ENCODE data around the gene ADCY1.

- TF ChIP-seq, protein P1, sequence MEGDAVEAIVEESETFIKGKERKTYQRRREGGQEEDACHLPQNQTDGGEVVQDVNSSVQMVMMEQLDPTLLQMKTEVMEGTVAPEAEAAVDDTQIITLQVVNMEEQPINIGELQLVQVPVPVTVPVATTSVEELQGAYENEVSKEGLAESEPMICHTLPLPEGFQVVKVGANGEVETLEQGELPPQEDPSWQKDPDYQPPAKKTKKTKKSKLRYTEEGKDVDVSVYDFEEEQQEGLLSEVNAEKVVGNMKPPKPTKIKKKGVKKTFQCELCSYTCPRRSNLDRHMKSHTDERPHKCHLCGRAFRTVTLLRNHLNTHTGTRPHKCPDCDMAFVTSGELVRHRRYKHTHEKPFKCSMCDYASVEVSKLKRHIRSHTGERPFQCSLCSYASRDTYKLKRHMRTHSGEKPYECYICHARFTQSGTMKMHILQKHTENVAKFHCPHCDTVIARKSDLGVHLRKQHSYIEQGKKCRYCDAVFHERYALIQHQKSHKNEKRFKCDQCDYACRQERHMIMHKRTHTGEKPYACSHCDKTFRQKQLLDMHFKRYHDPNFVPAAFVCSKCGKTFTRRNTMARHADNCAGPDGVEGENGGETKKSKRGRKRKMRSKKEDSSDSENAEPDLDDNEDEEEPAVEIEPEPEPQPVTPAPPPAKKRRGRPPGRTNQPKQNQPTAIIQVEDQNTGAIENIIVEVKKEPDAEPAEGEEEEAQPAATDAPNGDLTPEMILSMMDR (conservative IDR thresholded peaks at IDR 0.05 in 1 of 2, IDR thresholded peaks at IDR 0.05 in 1 of 2; ENCODE audit: low read depth in 1 of 2, low read length in 2 of 2) = no peak
- TF ChIP-seq EZH2 (IDR thresholded peaks at IDR 0.05; ENCODE audit: low read length, missing control alignments) = no peak
Measured at GRCh38 chr7:45567713-45568112, 6.5 kb upstream of the ADCY1 start.
